HUES6 (cell line): ENCODE data around the gene GNB5.

Source experiments
- H3K27ac ChIP-seq: 2 replicates; pipeline ENCODE4 v1.7.0; 2013; ENCODE audit warnings: low read depth, mild to moderate bottlenecking, low read length, inconsistent platforms
- H3K27me3 ChIP-seq: 2 replicates; pipeline ENCODE4 v1.6.1; 2013; ENCODE audit warnings: low read length; ENCODE audit not compliant: control insufficient read depth, insufficient read depth
- H3K36me3 ChIP-seq: 2 replicates; pipeline ENCODE4 v1.6.1; 2013; ENCODE audit warnings: low read length; ENCODE audit not compliant: control insufficient read depth, insufficient read depth
- H3K4me1 ChIP-seq: 2 replicates; pipeline ENCODE4 v1.6.1; 2013; ENCODE audit warnings: low read length; ENCODE audit not compliant: control insufficient read depth, insufficient read depth
- H3K4me3 ChIP-seq: 2 replicates; pipeline ENCODE4 v1.5.1; 2013; ENCODE audit warnings: low read depth, low read length
- H3K9ac ChIP-seq: one replicate; pipeline ENCODE4 v1.6.1; 2013; ENCODE audit warnings: mild to moderate bottlenecking, low read length
- H3K9me3 ChIP-seq: 2 replicates; pipeline ENCODE4 v1.6.1; 2013; ENCODE audit warnings: low read depth, low read length; ENCODE audit not compliant: control insufficient read depth, insufficient read depth

The GNB5 gene

DNA sequence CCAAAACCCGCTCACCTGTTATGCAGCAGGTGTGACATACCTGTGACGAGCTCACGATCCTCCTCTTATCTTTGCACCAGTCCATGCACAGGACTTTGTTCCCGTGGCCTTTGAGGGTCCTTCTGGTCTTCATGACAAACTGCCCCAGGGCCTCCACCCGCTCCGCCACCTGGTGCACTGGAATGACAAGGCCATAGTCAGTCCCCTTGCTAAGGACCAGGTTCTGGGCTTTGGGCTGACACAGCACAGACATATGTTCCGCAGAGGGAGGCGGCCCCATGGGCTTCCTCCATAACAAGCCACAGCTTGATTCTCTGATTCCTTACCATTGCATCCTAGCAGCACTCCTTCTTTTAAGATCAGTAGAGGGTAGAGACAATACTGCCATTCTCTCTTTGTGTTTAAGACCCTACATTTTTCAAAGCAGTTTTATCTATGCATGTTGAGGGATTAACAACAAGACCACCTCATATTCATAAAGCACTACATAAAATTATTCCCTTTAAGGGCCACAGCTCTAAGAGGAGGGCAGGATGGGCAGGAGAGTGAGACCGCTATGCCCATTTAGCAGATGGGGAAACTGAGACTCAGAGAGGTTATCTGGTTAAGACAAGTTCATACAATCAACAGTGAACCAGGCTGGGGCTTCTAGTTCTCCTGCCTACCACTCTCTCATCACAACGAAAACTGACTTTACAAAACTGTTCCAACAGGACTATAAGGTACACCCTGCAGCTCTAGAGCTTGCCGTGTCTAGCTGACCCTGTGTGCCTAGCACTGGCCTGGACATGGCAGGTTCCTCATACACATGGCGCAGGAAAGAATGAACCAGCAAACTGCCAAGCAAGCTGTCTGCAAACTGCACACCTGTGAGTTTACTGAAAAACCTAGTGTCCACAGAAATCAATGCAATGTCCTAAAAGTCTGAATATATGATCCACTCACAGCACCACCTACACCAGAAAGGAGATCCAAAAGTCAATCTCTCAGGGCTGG, 37.0 kb downstream of the GNB5 start:
- Histone ChIP-seq H3K27me3 (no peaks in the 10 kb centered on the region), H3K9ac (no peak overlapping the region), H3K36me3 (peaks cover 17% of the 10 kb centered on the region), H3K4me1 (no peaks in the 10 kb centered on the region), H3K9me3 (no peaks in the 10 kb centered on the region), H3K27ac (no peak overlapping the region), H3K4me3 (no peak overlapping the region)

GRCh38 chr15:52151353-52151752, 39.8 kb downstream of the GNB5 start:
- Histone ChIP-seq H3K27me3 (no peaks in the 10 kb centered on the region), H3K9me3 (no peaks in the 10 kb centered on the region), H3K9ac (no peak overlapping the region), H3K27ac (no peak overlapping the region), H3K4me1 (no peaks in the 10 kb centered on the region), H3K4me3 (no peak overlapping the region), H3K36me3 (peaks cover 31% of the 10 kb centered on the region)

DNA sequence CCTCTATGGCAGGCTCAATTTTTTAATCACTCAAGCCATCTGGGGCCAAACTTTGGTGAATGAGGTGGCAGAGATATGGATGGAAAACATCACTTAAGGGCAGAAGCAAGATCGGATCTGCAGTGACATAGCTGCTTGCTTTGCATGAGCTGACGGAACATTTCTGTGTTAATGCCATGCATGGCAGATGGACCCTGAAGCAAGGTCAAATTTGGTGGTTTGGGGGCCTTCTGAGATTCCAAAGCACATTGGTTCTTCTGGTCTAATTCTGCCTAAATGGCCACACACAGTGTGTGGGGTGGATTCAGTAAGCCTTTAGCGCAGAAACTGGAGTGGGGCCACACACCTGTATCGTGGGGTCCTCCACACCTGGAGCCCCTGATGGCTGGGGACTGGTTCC, 40.3 kb downstream of the GNB5 start:
- Histone ChIP-seq H3K9ac (no peak overlapping the region), H3K9me3 (no peaks in the 10 kb centered on the region), H3K27me3 (no peaks in the 10 kb centered on the region), H3K27ac (no peak overlapping the region), H3K4me1 (no peaks in the 10 kb centered on the region), H3K4me3 (no peak overlapping the region), H3K36me3 (peaks cover 33% of the 10 kb centered on the region)

DNA sequence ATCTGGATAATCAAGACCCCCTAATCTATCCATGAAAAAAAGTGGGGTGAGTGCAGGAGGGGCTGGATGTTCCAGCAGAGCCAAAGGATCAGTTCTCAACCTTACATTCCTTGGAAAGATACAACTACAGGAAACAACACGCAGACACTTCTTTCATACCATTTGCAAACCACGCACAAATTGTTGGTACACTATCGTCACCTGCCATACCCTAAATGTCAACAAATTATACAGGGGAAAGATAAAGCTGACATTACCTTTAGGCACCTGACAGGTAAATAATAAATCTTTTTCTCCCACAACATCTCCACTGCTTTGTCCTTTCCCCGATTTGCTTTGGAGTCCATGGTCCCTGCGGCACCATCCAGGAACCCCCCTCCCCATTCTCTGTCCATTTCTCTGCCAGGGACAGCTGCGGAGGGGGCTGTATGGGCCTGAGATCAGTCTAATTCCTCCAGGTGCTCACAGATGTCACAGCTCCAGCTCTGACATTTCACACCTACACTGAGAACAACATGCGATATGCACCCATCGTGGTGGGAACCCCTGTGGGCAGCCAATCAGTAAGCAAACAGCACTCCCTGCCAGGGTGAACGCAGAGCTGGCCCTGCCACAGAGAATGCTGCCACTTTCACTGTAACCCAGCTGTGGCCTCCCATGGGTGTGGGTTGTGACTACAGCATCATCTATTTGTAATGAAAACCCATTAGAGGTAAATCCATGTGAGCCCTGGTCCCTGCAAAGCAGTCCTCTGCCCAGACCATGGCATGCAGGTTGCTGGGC, 41.0 kb downstream of the GNB5 start:
- Histone ChIP-seq H3K4me1 (no peaks in the 10 kb centered on the region), H3K36me3 (peaks cover 36% of the 10 kb centered on the region)

GRCh38 chr15:52148403-52148802, 42.8 kb downstream of the GNB5 start:
- H3K36me3 ChIP-seq: peaks cover 42% of the 10 kb centered on the region
- H3K27me3 ChIP-seq: no peaks in the 10 kb centered on the region
- peaks cover 5% of the 10 kb centered on the region; the same call in 1 of the 2 replicates for H3K9me3 ChIP-seq

More for the DNA sequence above, 41.0 kb downstream of the GNB5 start:
- H3K27ac ChIP-seq: no peak overlapping the region
- no peak overlapping the region for H3K4me3 ChIP-seq
- no peaks in the 10 kb centered on the region for H3K9me3 ChIP-seq
- H3K9ac ChIP-seq: no peak overlapping the region
- no peaks in the 10 kb centered on the region for H3K27me3 ChIP-seq

GRCh38 chr15:52146776-52147175, 44.4 kb downstream of the GNB5 start:
- Histone ChIP-seq H3K27me3 (no peaks in the 10 kb centered on the region), H3K4me1 (peaks cover 8% of the 10 kb centered on the region; the same call in 1 of the 2 replicates), H3K4me3 (no peak overlapping the region), H3K9ac (no peak overlapping the region), H3K36me3 (peaks cover 37% of the 10 kb centered on the region), H3K27ac (no peak overlapping the region), H3K9me3 (peaks cover 5% of the 10 kb centered on the region; the same call in 1 of the 2 replicates)

More at GRCh38 chr15:52148403-52148802, 42.8 kb downstream of the GNB5 start:
- no peak overlapping the region for H3K9ac ChIP-seq
- no peak overlapping the region for H3K27ac ChIP-seq
- H3K4me1 ChIP-seq: peaks cover 8% of the 10 kb centered on the region; the same call in 1 of the 2 replicates
- H3K4me3 ChIP-seq: no peak overlapping the region

DNA sequence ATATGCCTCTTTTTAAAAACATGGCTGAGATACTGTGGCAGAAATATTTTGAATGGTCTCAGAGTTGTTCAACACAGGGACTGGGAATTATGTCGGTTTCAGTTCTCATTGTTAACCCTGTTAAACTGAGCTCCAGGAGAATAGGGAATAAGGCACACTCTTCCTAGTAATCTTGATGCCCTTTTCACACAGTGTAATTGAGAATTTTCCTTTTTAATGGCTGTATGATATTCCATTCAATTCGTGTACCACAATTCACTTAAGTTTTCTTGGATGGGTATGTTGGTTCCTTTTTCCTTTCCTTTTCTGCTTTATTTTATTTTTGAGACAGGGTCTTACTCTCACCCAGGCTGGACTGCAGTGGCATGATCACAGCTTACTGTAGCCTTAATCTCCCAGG, 44.9 kb downstream of the GNB5 start:
- H3K9ac ChIP-seq: no peak overlapping the region
- no peak overlapping the region for H3K27ac ChIP-seq
- peaks cover 8% of the 10 kb centered on the region; the same call in 1 of the 2 replicates for H3K4me1 ChIP-seq
- H3K4me3 ChIP-seq: no peak overlapping the region
- H3K36me3 ChIP-seq: peaks cover 35% of the 10 kb centered on the region
- no peaks in the 10 kb centered on the region for H3K27me3 ChIP-seq
- peaks cover 5% of the 10 kb centered on the region; the same call in 1 of the 2 replicates for H3K9me3 ChIP-seq

- Histone ChIP-seq H3K4me3 (no peak overlapping the region), H3K4me1 (peaks cover 19% of the 10 kb centered on the region), H3K27me3 (no peaks in the 10 kb centered on the region), H3K9me3 (peaks cover 5% of the 10 kb centered on the region; the same call in 1 of the 2 replicates), H3K9ac (no peak overlapping the region), H3K36me3 (peaks cover 32% of the 10 kb centered on the region), H3K27ac (peak overlapping the region; percentile 13; the same call in 1 of the 2 replicates)
These were observed 46.5 kb downstream of the GNB5 start for GRCh38 chr15:52144656-52145178.

DNA sequence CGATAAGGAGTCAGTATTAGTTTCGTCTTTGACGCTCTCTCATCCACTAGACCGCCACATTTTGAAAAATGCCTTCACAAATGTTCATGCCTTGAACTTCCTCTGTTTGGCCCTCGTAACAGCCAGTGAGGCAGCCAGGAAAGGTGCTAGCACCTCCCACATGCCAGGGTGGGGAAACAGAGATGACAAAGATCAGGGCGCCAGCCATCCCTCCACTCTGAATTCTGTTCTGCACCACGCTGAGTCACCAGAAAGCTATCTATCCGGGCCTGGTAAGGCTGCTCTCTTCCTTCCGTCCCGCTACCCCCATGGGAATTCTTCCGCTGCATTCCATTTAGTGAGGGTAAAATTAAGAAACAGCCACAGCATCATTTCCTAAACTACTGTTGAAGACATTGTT, 47.3 kb downstream of the GNB5 start:
- H3K9me3 ChIP-seq: peaks cover 5% of the 10 kb centered on the region; the same call in 1 of the 2 replicates
- H3K27me3 ChIP-seq: no peaks in the 10 kb centered on the region
- peak overlapping the region; percentile 55 for H3K9ac ChIP-seq
- H3K4me1 ChIP-seq: peaks cover 27% of the 10 kb centered on the region
- H3K36me3 ChIP-seq: peaks cover 23% of the 10 kb centered on the region
- H3K4me3 ChIP-seq: no peak overlapping the region
- peak overlapping the region; percentile 51; the same call in 1 of the 2 replicates for H3K27ac ChIP-seq

- H3K4me3 ChIP-seq: no peak overlapping the region
- peaks cover 28% of the 10 kb centered on the region for H3K4me1 ChIP-seq
- H3K36me3 ChIP-seq: peaks cover 9% of the 10 kb centered on the region; the same call in 1 of the 2 replicates
- H3K27ac ChIP-seq: peak overlapping the region; percentile 20; the same call in 1 of the 2 replicates
- no peaks in the 10 kb centered on the region for H3K27me3 ChIP-seq
- peaks cover 5% of the 10 kb centered on the region; the same call in 1 of the 2 replicates for H3K9me3 ChIP-seq
- H3K9ac ChIP-seq: no peak overlapping the region
These were observed 50.5 kb downstream of the GNB5 start for GRCh38 chr15:52140646-52141045.
